Naive thymus-derived CD4-positive, alpha-beta T cell (primary cell): ENCODE measurements around the gene DYNLRB1. TPM values are rescaled to one million over a fixed set of nuclear protein-coding genes. Genes with fewer than 3 reads are reported as not detected.
A peak's percentile ranks its signal among the peaks of the same experiment; 100 is the strongest.

ENCODE experiments used
- ATAC-seq: fragments of 150-1000 bp; cut with Tn5 transposase; 2 replicates; pipeline ENCODE4 v1.10.0; 2021; ENCODE audit warnings: mild to moderate bottlenecking, moderate library complexity
- CTCF ChIA-PET: fragments of 350-600 bp; sonication (Branson Sonifier 250); formaldehyde crosslinking; loops from one replicate; lab custom pipeline; 2021; ENCODE audit warnings: antibody characterized with exemption; lab: Charles Lee
- POLR2A ChIA-PET: fragments of 350-600 bp; sonication (Branson Sonifier 250); formaldehyde crosslinking; loops from one replicate; lab custom pipeline; 2021; ENCODE audit warnings: antibody characterized with exemption, inconsistent platforms; lab: Charles Lee
- DNase-seq, 9 donors: peaks; one replicate each; pipeline versions ENCODE4 v3.0.0 to v3.0.0-alpha.2; 2020 to 2022; ENCODE audit warnings: mixed read lengths in 1 of 9
- H3K27ac ChIP-seq: one replicate; pipeline ENCODE4 v1.7.0; 2013; ENCODE audit warnings: mild to moderate bottlenecking, low read depth, low read length, moderate library complexity
- H3K27me3 ChIP-seq, 2 donors: one replicate each; pipeline ENCODE4 v1.7.0; 2013; ENCODE audit warnings: low read length in 2 of 2, mild to moderate bottlenecking in 2 of 2, moderate library complexity in 2 of 2; ENCODE audit not compliant: control insufficient read depth in 2 of 2, insufficient read depth in 2 of 2
- H3K36me3 ChIP-seq, 3 experiments: 1 replicate in 2 of 3; 2 replicates in 1 of 3; pipeline ENCODE4 v1.7.0; 2013; ENCODE audit warnings: low read length in 3 of 3, mild to moderate bottlenecking in 3 of 3, moderate library complexity in 1 of 3; ENCODE audit not compliant: insufficient read depth in 3 of 3, control insufficient read depth in 2 of 3
- H3K4me1 ChIP-seq, 2 donors: one replicate each; pipeline ENCODE4 v1.7.0; 2013; ENCODE audit warnings: low read length in 2 of 2, mild to moderate bottlenecking in 2 of 2, moderate library complexity in 1 of 2; ENCODE audit not compliant: control insufficient read depth in 2 of 2, insufficient read depth in 2 of 2
- H3K4me3 ChIP-seq: 2 replicates; pipeline ENCODE4 v1.7.0; 2013; ENCODE audit warnings: mild to moderate bottlenecking, low read length
- H3K9me3 ChIP-seq, 3 experiments: 1 replicate in 2 of 3; 2 replicates in 1 of 3; pipeline ENCODE4 v1.7.0; 2013; ENCODE audit warnings: low read length in 3 of 3; ENCODE audit not compliant: control insufficient read depth in 2 of 3
- H3K27ac Mint-ChIP-seq, 9 donors: one replicate each; pipeline ENCODE4 v1.8.0; 2020 to 2022; ENCODE audit warnings: mixed read lengths in 9 of 9, mild to moderate bottlenecking in 8 of 9, moderate library complexity in 5 of 9, inconsistent platforms in 2 of 9
- H3K27me3 Mint-ChIP-seq, 5 donors: one replicate each; pipeline ENCODE4 v1.8.0; 2021 to 2022; ENCODE audit warnings: mixed read lengths in 5 of 5, mild to moderate bottlenecking in 1 of 5
- H3K36me3 Mint-ChIP-seq, 5 donors: one replicate each; pipeline ENCODE4 v1.8.0; 2020 to 2022; ENCODE audit warnings: mixed read lengths in 5 of 5, mild to moderate bottlenecking in 3 of 5, inconsistent platforms in 1 of 5
- H3K4me1 Mint-ChIP-seq, 7 donors: one replicate each; pipeline ENCODE4 v1.8.0; 2020 to 2022; ENCODE audit warnings: mixed read lengths in 7 of 7, mild to moderate bottlenecking in 3 of 7, inconsistent platforms in 1 of 7
- H3K4me3 Mint-ChIP-seq, 10 donors: one replicate each; pipeline ENCODE4 v1.8.0; 2020 to 2022; ENCODE audit warnings: mild to moderate bottlenecking in 10 of 10, mixed read lengths in 10 of 10, moderate library complexity in 6 of 10, inconsistent platforms in 2 of 10
- H3K9me3 Mint-ChIP-seq, 11 donors: one replicate each; pipeline ENCODE4 v1.8.0; 2020 to 2022; ENCODE audit warnings: mixed read lengths in 11 of 11, mild to moderate bottlenecking in 4 of 11, inconsistent platforms in 1 of 11, moderate library complexity in 1 of 11
- intact Hi-C, 2 donors: fragments of 100-400 bp; cut with micrococcal nuclease; formaldehyde crosslinking; loops; one replicate each; pipeline ENCODE4 v1.15.1; 2023
- polyA plus RNA-seq, 2 donors: library from polyadenylated mRNA; unstranded; fragments of 300-500 nt; fragmentation: Illumina TruSeq; gene quantifications; one replicate each; pipeline ENCODE4 v1.2.3, GENCODE V29; 2021
- total RNA-seq, 6 experiments: library from RNA in 5 of 6; stranded (reverse) in 5 of 6; gene quantifications; 1 replicate in 5 of 6; 2 replicates in 1 of 6; pipeline ENCODE4 v1.2.3 and lab custom pipeline; 2021 to 2026

Gene DYNLRB1
- total and polyA plus RNA-seq, 7 experiments from 2014 or later = 45.9 to 275 (median 65.9) TPM

DNA sequence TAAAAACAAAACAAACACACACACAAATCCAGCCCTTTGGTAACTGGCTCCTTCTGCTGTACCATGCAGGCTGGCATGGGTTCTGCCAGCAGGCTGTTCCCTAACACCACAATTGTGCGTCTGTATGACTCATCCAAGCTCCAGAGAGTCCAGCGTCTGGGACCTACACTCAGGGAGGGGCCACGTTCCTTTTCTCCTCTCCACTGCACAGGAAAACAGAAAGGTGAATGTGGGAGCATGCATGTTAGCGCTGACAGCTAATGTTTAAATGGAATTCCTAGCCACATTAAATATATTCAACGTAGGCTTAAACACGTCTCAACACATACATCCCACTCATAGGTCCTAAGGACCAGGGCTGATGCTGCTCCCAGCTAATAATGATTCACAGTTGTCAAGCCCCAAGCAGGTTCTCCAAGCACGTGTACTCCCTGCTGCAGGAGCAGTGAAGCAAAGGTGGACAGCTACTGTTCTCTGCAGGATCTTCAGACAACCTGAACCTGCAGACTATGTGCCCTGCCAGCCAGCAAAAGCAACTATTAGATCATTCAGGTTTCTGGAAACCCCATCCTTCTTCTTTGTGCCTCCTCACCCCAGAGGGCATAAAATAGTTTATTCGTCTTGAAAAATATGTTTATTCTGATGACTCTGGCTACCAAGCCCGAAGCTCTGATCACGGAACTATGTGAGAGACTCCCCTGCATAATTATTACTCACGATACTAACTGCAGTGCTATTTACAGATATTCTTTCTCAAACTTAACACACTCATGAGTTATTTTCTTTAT, 63.2 kb downstream of the DYNLRB1 start:
- ATAC-seq = no peak
- peaks cover 9 to 38% (median 17%) of the 10 kb centered on the region in 7 donors for H3K4me1 Mint-ChIP-seq
- H3K9me3 Mint-ChIP-seq = peaks cover 0 to 2% (median 0%) of the 10 kb centered on the region in 11 donors
- peaks cover 4 to 36% (median 13%) of the 10 kb centered on the region in 5 donors for H3K36me3 Mint-ChIP-seq
- Histone ChIP-seq H3K4me1 (peaks cover 10 to 11% of the 10 kb centered on the region in 2 donors), H3K27me3 (no peaks in the 10 kb centered on the region), H3K27ac (no peak overlapping the region), H3K36me3 (peaks cover 0 to 66% (median 0%) of the 10 kb centered on the region in 3 experiments), H3K9me3 (no peaks in the 10 kb centered on the region), H3K4me3 (no peak overlapping the region)
- POLR2A ChIA-PET = interaction anchor here (0.5 to 0.6 kb wide), 2 partner anchors 87 to 1154 kb away, joined by 3 read pairs; no protein-coding TSS in a partner anchor
- no peaks in the 10 kb centered on the region for H3K27me3 Mint-ChIP-seq
- peak overlapping the region in 5 of 9 donors; percentile 2 to 92 (median 78) for H3K27ac Mint-ChIP-seq
- intact Hi-C loops = no loop called here
- DNase-seq = peak in 1 of 9 donors; percentile 12
- CTCF ChIA-PET = interaction anchor here (0.5 kb wide), 1 partner anchor 190 kb away, joined by 4 read pairs; no protein-coding TSS in a partner anchor
- peak overlapping the region in 1 of 10 donors; percentile 64 for H3K4me3 Mint-ChIP-seq

DNA sequence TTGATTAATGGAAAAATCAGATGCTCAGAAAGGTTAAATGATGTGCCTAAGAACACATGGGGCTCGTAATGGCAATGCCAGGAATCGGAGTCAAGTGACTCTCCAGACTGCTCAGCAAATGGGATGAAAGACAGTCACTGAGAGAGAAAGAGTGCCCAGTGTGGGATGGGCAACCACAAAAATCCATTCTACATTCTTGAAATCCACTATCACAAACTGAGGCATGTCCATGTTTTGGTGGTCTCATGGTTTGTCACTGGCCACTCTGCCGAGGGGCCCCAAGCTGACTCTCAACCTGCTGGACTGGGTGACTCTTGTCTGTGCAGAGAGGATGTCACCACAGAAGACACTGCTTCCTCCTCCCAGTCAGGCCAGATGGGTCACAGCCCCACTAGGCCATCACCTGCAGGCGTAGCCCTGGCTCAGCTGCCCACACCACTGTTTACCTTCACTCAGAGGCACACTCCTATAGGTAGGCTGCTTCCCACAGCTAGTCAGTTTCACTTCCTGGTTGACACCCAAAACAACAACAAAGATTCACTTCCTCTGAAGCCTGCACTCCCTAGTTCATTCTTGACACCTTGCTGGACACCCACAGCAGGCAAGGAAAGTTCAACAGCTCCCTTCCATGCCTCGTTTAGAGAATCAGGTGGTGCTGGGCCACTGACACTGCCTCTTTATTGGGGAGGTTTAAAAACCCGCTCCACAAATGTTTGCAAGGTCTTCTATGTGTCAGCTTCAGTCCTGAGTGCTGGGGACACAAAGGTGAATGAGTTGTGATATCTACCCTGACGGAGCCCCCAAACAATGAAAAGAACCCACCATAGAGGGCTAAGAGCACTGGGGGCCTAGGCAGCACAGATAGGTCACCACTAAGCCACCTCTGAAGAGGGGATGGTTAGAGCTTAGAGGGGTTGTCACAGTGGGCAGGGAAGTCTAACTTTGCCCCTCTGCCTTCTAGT, 64.0 kb downstream of the DYNLRB1 start:
- H3K27me3 Mint-ChIP-seq = no peaks in the 10 kb centered on the region
- DNase-seq = peak in 2 of 9 donors; percentile 7 to 33
- H3K4me1 Mint-ChIP-seq = peaks cover 9 to 38% (median 17%) of the 10 kb centered on the region in 7 donors
- ChIA-PET POLR2A (interaction anchor here (0.5 kb wide), 1 partner anchor 1155 kb away, joined by 3 read pairs; no protein-coding TSS in a partner anchor), CTCF (interaction anchor here (0.5 kb wide), 1 partner anchor 189 kb away, joined by 4 read pairs; no protein-coding TSS in a partner anchor)
- no peaks in the 10 kb centered on the region for H3K9me3 Mint-ChIP-seq
- Histone ChIP-seq H3K27ac (peak overlapping the region; percentile 31), H3K36me3 (peaks cover 0 to 66% (median 0%) of the 10 kb centered on the region in 3 experiments), H3K4me3 (no peak overlapping the region), H3K27me3 (no peaks in the 10 kb centered on the region), H3K4me1 (peaks cover 10 to 11% of the 10 kb centered on the region in 2 donors), H3K9me3 (no peaks in the 10 kb centered on the region)
- intact Hi-C loops = loop anchor here in 1 of 2 donors (2.0 kb wide), 1 partner anchor 21 kb away; the partner anchor contains the start of gene MAP1LC3A
- peaks cover 4 to 33% (median 13%) of the 10 kb centered on the region in 5 donors for H3K36me3 Mint-ChIP-seq
- ATAC-seq = peak; percentile 68
- peak overlapping the region in 2 of 10 donors; percentile 16 to 64 for H3K4me3 Mint-ChIP-seq
- peak overlapping the region; percentile 2 to 92 (median 73) for H3K27ac Mint-ChIP-seq

DNA sequence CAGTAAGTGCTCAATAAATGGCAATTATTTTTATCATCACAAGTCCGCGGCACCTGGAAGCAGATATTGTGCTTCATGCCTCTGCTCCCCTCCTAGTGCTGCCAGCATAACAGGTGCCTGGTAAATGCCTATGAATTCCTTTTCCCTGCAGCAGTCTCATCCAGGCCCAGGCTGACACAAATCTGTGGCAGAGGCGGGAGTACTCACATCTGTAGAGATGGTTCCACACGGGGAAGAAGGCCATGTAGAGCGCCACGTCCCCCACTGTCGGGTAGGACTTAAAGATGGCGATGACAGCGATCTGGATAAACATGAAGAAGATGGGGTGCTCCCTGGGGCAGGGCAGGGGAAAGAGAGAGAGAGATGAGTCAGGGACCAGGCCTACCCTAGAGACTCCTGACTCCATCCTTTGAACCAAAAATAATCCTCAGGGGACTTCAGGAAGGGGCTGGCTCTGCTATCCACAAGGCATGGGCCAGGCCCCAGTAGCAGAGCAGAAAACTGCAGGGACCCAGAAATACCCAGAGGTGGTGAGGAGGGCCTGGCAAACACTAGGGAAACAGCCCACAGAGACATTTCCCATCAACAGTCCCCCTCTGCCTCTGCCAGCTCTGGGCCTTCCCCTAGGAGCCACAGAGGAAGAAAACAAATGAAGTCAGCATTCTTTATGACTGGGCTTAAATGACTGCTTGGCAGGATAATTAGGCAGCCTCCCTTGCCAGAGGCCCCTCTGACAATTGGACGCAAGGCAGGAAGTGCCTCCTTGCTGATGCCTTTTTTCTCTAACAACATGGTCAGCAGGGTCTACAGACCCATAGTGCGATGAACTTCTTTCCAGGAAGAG, 65.3 kb downstream of the DYNLRB1 start:
- no peak for ATAC-seq
- intact Hi-C loops = loop anchor here in 1 of 2 donors (2.0 kb wide), 1 partner anchor 23 kb away; the partner anchor contains the start of gene MAP1LC3A
- no peaks in the 10 kb centered on the region for H3K9me3 ChIP-seq
- POLR2A ChIA-PET = no interaction called here
- CTCF ChIA-PET = no interaction called here
- DNase-seq = peak in 1 of 9 donors; percentile 53
- peaks cover 0 to 70% (median 0%) of the 10 kb centered on the region in 3 experiments for H3K36me3 ChIP-seq
- H3K4me1 Mint-ChIP-seq = peaks cover 9 to 38% (median 17%) of the 10 kb centered on the region in 7 donors
- H3K36me3 Mint-ChIP-seq = peaks cover 0 to 32% (median 13%) of the 10 kb centered on the region in 5 donors
- H3K27me3 ChIP-seq = no peaks in the 10 kb centered on the region
- peak overlapping the region; percentile 2 to 91 (median 48) for H3K27ac Mint-ChIP-seq
- no peaks in the 10 kb centered on the region for H3K9me3 Mint-ChIP-seq
- peak overlapping the region in 1 of 10 donors; percentile 24 for H3K4me3 Mint-ChIP-seq
- no peaks in the 10 kb centered on the region for H3K27me3 Mint-ChIP-seq
- H3K4me1 ChIP-seq = peaks cover 10 to 11% of the 10 kb centered on the region in 2 donors
- H3K27ac ChIP-seq = no peak overlapping the region
- H3K4me3 ChIP-seq = no peak overlapping the region

DNA sequence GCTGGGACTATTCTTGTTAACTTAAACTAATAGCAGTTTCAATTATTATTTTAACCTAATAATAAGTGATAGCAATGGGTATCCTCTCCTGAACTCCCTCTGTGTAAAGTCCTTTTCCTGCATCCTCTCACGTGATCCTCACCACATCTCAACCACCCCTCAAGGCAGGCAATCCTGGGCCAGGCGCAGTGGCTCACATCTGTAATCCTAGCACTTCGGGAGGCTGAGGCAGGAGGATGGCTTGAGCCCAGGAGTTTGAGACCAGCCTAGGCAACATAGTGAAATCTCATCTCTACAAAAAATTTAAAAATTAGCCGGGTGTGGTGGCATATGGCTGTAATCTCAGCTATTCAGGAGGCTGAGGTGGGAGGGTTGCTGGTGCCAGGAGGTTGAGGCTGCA, 66.0 kb downstream of the DYNLRB1 start:
- DNase-seq = no peak
- H3K4me3 ChIP-seq = no peak overlapping the region
- CTCF ChIA-PET = no interaction called here
- H3K36me3 Mint-ChIP-seq = peaks cover 0 to 33% (median 13%) of the 10 kb centered on the region in 5 donors
- no peak overlapping the region for H3K27ac ChIP-seq
- no peak for ATAC-seq
- H3K9me3 Mint-ChIP-seq = no peaks in the 10 kb centered on the region
- H3K27me3 ChIP-seq = no peaks in the 10 kb centered on the region
- no peak overlapping the region for H3K4me3 Mint-ChIP-seq
- H3K36me3 ChIP-seq = peaks cover 0 to 73% (median under 1%) of the 10 kb centered on the region in 3 experiments
- H3K4me1 Mint-ChIP-seq = peaks cover 9 to 38% (median 17%) of the 10 kb centered on the region in 7 donors
- peak overlapping the region in 6 of 9 donors; percentile 5 to 91 (median 54) for H3K27ac Mint-ChIP-seq
- H3K27me3 Mint-ChIP-seq = no peaks in the 10 kb centered on the region
- no peaks in the 10 kb centered on the region for H3K9me3 ChIP-seq
- peaks cover 10 to 11% of the 10 kb centered on the region in 2 donors for H3K4me1 ChIP-seq
- intact Hi-C loops = no loop called here
- POLR2A ChIA-PET = no interaction called here

DNA sequence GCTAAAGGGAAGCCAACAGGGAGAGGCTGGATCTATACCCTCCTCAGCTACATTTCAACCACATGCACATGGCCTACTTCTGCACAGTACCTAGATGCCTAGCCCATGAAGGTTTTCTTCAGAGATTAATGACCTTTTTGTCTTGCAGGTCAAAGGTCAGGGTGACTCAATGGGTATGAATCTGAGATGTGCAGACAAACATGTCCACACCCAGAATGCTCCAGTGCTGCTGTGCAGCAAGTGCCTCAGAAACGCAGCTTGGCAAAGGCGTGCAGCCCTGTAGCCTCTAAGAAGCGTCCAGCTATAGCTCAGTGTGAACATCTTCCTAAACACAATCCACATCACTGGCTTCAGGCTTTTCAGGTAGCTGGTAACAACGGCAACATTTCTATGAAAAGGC, 66.7 kb downstream of the DYNLRB1 start:
- peaks cover 0 to 79% (median 3%) of the 10 kb centered on the region in 3 experiments for H3K36me3 ChIP-seq
- ChIA-PET POLR2A (interaction anchor here (0.5 kb wide), 1 partner anchor 298 kb away, joined by 3 read pairs; no protein-coding TSS in a partner anchor), CTCF (interaction anchor here (0.6 kb wide), 1 partner anchor 271 kb away, joined by 3 read pairs; no protein-coding TSS in a partner anchor)
- no peak overlapping the region for H3K27ac ChIP-seq
- H3K4me1 Mint-ChIP-seq = peaks cover 9 to 38% (median 17%) of the 10 kb centered on the region in 7 donors
- no peaks in the 10 kb centered on the region for H3K27me3 Mint-ChIP-seq
- H3K4me1 ChIP-seq = peaks cover 10 to 11% of the 10 kb centered on the region in 2 donors
- ATAC-seq = no peak
- no peaks in the 10 kb centered on the region for H3K27me3 ChIP-seq
- no peak for DNase-seq
- H3K9me3 Mint-ChIP-seq = no peaks in the 10 kb centered on the region
- H3K36me3 Mint-ChIP-seq = peaks cover 4 to 36% (median 14%) of the 10 kb centered on the region in 5 donors
- intact Hi-C loops = no loop called here
- no peak overlapping the region for H3K4me3 Mint-ChIP-seq
- H3K4me3 ChIP-seq = no peak overlapping the region
- no peaks in the 10 kb centered on the region for H3K9me3 ChIP-seq
- H3K27ac Mint-ChIP-seq = peak overlapping the region in 2 of 9 donors; percentile 46 to 62
